Transverse colon (tissue), 4 donors: ENCODE results near the gene STT3B.

Experiments used
- EP300 ChIP-seq: sonication (generic); formaldehyde crosslinking; IDR thresholded peaks from one replicate; pipeline ENCODE4 v1.6.1; 2017; ENCODE audit warnings: antibody characterized with exemption, low read depth
- POLR2A ChIP-seq: fragments of 450-650 bp; IDR thresholded peaks from one replicate; pipeline ENCODE4 v1.6.1; 2016; ENCODE audit warnings: antibody characterized with exemption, mild to moderate bottlenecking, moderate library complexity
- POLR2AphosphoS5 ChIP-seq, 3 donors: sonication (generic); formaldehyde crosslinking; IDR thresholded peaks; one replicate each; pipeline ENCODE4 v1.6.1; 2016; ENCODE audit warnings: antibody characterized with exemption in 3 of 3
- TF ChIP-seq, protein P1 (sequence below), 5 experiments: fragments of 200-600 bp in 3 of 5; fragments of 450-650 bp in 2 of 5; sonication (generic) in 3 of 5; IDR thresholded peaks; 1 replicate in 2 of 5; 2 replicates in 3 of 5; pipeline ENCODE4 v1.5.1; 2016 to 2017; ENCODE audit warnings: antibody characterized with exemption in 5 of 5, inconsistent platforms in 3 of 5, mild to moderate bottlenecking in 2 of 5, moderate library complexity in 1 of 5

DNA sequence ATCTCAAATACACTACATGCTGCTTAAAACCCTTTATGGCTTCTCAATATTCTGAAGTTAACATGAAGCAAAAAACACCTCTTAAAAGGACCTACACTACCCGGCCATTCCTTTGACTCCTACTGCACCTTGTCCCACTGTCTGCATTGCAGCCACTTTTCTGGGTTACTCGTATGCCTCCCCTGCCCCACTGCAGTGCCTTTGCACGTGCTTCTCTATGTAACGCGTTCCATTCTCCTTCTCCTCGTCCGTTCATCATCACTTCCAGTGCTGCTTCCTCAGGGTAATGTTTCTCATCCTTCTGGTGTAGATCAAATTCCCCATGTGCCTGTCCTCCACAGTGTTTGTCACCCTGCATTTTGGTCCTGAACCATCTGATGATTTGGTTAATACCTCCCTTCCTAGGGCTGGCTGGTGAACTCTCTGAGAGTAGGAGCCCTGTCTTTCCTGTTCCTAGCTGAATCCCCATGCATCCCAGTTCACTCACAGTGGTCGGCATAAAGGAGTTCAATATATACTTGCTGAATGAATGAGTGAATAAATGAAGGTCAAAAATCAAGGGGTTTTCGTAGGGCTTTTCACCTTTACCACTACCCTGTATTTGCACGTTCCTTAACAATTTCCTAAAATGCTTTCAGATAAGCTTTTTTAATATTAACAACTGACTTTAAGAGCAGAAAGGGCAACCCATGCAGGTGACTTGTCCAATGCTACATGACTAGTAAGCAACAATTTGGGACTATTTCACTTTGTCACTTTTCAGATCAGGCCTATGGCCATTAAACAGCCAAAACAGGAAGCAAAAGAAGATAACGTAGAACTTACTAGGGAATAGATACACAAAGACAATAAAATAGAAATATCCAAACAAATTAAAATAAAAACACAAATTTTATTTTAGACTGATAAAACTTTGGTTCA, 2.4 kb upstream of the STT3B start:
- TF ChIP-seq, protein P1, sequence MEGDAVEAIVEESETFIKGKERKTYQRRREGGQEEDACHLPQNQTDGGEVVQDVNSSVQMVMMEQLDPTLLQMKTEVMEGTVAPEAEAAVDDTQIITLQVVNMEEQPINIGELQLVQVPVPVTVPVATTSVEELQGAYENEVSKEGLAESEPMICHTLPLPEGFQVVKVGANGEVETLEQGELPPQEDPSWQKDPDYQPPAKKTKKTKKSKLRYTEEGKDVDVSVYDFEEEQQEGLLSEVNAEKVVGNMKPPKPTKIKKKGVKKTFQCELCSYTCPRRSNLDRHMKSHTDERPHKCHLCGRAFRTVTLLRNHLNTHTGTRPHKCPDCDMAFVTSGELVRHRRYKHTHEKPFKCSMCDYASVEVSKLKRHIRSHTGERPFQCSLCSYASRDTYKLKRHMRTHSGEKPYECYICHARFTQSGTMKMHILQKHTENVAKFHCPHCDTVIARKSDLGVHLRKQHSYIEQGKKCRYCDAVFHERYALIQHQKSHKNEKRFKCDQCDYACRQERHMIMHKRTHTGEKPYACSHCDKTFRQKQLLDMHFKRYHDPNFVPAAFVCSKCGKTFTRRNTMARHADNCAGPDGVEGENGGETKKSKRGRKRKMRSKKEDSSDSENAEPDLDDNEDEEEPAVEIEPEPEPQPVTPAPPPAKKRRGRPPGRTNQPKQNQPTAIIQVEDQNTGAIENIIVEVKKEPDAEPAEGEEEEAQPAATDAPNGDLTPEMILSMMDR (IDR thresholded peaks at IDR 0.05) = no peak
- no peak for TF ChIP-seq POLR2A
- no peak for TF ChIP-seq EP300
- no peak for TF ChIP-seq POLR2AphosphoS5 (IDR thresholded peaks at IDR 0.05)
